Activated T-cell treated with anti-CD3 and anti-CD28 coated beads, Interleukin-2, amount 50 U/mL, for 48 hours (primary cell): ENCODE results near the gene ASCC2.
A peak's percentile ranks its signal among the peaks of the same experiment; 100 is the strongest.
"Not testable (repeated sequence)": the region's sequence is repeated elsewhere in the genome, so short reads cannot be mapped to it uniquely, and the experiment has no call there.

ENCODE experiments used
- DNase-seq, 2 experiments: peaks; one replicate each; pipeline ENCODE4 v3.0.0-alpha.2; 2020

Gene ASCC2

GRCh38 chr22:29782061-29782845, 55.8 kb downstream of the ASCC2 start:
- no peak for DNase-seq

- no peak for DNase-seq
Measured at GRCh38 chr22:29780748-29781676, 57.1 kb downstream of the ASCC2 start.

- no peak for DNase-seq
Measured at GRCh38 chr22:29780220-29780619, 57.9 kb downstream of the ASCC2 start.

- no peak for DNase-seq
Measured at GRCh38 chr22:29773233-29773632, 64.8 kb downstream of the ASCC2 start.

- no peak for DNase-seq
Measured at GRCh38 chr22:29772170-29772641, 65.9 kb downstream of the ASCC2 start.

GRCh38 chr22:29769723-29770321, 68.3 kb downstream of the ASCC2 start:
- no peak for DNase-seq

- no peak for DNase-seq
Measured at GRCh38 chr22:29768052-29768693, 69.9 kb downstream of the ASCC2 start.

GRCh38 chr22:29767171-29768051, 70.7 kb downstream of the ASCC2 start, which contains the start of gene UQCR10:
Gene UQCR10 (plus strand): TSS chr22:29767369. CDS start chr22:29767399, 30 bp downstream.
- DNase-seq, result peak; percentile 92 to 93

- DNase-seq, result peak; percentile 92
Measured at GRCh38 chr22:29766632-29767170, 71.4 kb downstream of the ASCC2 start, which contains the start of gene ZMAT5. Gene ZMAT5 (minus strand): TSS chr22:29767007. CDS start chr22:29748544, 18,463 bp downstream.

- DNase-seq, result peak in 1 of 2 experiments; percentile 53
Measured at GRCh38 chr22:29765905-29766631, 72.0 kb downstream of the ASCC2 start.

GRCh38 chr22:29762263-29762662, 75.8 kb downstream of the ASCC2 start:
- DNase-seq, result no peak

GRCh38 chr22:29758959-29759358, 79.1 kb downstream of the ASCC2 start:
- no peak for DNase-seq

- no peak for DNase-seq
Measured at GRCh38 chr22:29758068-29758622, 79.9 kb downstream of the ASCC2 start.

- DNase-seq, result no peak
Measured at GRCh38 chr22:29757096-29757495, 81.0 kb downstream of the ASCC2 start.

GRCh38 chr22:29756341-29756740, 81.7 kb downstream of the ASCC2 start:
- no peak for DNase-seq

GRCh38 chr22:29755889-29756288, 82.2 kb downstream of the ASCC2 start:
- no peak for DNase-seq

- not testable (repeated sequence) for DNase-seq
Measured at GRCh38 chr22:29754658-29755395, 83.2 kb downstream of the ASCC2 start.

GRCh38 chr22:29753808-29754657, 84.0 kb downstream of the ASCC2 start:
- no peak for DNase-seq
